Fibroblast of villous mesenchyme (primary cell): ENCODE measurements around the gene CELA2B. TPM values are rescaled to one million over a fixed set of nuclear protein-coding genes. Genes with fewer than 3 reads are reported as not detected.

Experiments used
- DNase-seq: peaks from one replicate; pipeline ENCODE4 v3.0.0-alpha.2; 2010; ENCODE audit warnings: low read depth
- H3K4me3 ChIP-seq: 2 replicates; pipeline ENCODE4 v1.5.1; 2011; ENCODE audit warnings: low read depth, mild to moderate bottlenecking, low read length
- total RNA-seq: library from RNA; depleted of rRNA; stranded (reverse); fragments of >200 nt; gene quantifications from 2 replicates; pipeline ENCODE4 v1.2.3, GENCODE V29; 2012
- TF ChIP-seq, protein P1 (sequence below): IDR thresholded peaks from 2 replicates; pipeline ENCODE4 v1.5.1; 2012; ENCODE audit warnings: low read depth, mild to moderate bottlenecking, low read length; ENCODE audit not compliant: insufficient read depth

Gene CELA2B
- total RNA-seq, 1 donor, result not detected

- DNase-seq, result no peak
- H3K4me3 ChIP-seq, result no peak overlapping the region
- TF ChIP-seq, protein P1, sequence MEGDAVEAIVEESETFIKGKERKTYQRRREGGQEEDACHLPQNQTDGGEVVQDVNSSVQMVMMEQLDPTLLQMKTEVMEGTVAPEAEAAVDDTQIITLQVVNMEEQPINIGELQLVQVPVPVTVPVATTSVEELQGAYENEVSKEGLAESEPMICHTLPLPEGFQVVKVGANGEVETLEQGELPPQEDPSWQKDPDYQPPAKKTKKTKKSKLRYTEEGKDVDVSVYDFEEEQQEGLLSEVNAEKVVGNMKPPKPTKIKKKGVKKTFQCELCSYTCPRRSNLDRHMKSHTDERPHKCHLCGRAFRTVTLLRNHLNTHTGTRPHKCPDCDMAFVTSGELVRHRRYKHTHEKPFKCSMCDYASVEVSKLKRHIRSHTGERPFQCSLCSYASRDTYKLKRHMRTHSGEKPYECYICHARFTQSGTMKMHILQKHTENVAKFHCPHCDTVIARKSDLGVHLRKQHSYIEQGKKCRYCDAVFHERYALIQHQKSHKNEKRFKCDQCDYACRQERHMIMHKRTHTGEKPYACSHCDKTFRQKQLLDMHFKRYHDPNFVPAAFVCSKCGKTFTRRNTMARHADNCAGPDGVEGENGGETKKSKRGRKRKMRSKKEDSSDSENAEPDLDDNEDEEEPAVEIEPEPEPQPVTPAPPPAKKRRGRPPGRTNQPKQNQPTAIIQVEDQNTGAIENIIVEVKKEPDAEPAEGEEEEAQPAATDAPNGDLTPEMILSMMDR, result no peak
Observed at GRCh38 chr1:15531682-15532081, 55.8 kb downstream of the CELA2B start.

- H3K4me3 ChIP-seq, result no peak overlapping the region
- TF ChIP-seq, protein P1, result no peak
- no peak for DNase-seq
Observed at GRCh38 chr1:15538771-15539170, 62.9 kb downstream of the CELA2B start.

DNA sequence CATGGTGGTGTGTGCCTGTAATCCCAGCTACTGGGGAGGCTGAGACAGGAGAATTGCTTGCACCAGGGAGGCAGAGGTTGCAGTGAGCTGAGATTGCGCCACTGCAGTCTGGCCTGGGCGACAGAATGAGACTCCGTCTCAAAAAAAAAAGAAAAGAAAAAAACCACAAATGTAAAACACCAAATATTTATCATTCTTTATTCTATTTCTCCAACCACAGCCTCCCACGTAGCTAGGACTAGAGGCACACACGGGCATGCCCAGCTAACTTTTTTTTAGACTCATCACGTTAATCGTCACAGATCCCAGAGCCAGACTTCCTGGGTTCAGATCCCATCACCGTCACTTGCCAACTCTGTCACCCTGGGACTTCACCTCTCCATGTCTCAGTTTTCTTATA, 64.3 kb downstream of the CELA2B start:
- TF ChIP-seq, protein P1, result no peak
- peak; percentile 75 for DNase-seq
- H3K4me3 ChIP-seq, result no peak overlapping the region

Other genes with a start within 250 kb of the CELA2B start
- gene FHAD1, start 228.9 kb upstream of the CELA2B start, total RNA-seq, result under 0.01 TPM in 2 replicates
- 36.3 and 42.2 TPM in 2 replicates for gene EFHD2, start 66.2 kb upstream of the CELA2B start, total RNA-seq
- gene CTRC, start 37.7 kb upstream of the CELA2B start, total RNA-seq, result not detected in 2 replicates
- gene CELA2A, start 19.4 kb upstream of the CELA2B start, total RNA-seq, result not detected in 2 replicates
- 5.8 and 7.3 TPM in 2 replicates for gene CASP9, start 48.1 kb downstream of the CELA2B start, total RNA-seq
- 14.2 and 27.2 TPM in 2 replicates for gene DNAJC16, start 50.7 kb downstream of the CELA2B start, total RNA-seq
- 2.3 and 2.6 TPM in 2 replicates for gene AGMAT, start 108.9 kb downstream of the CELA2B start, total RNA-seq
- gene DDI2, start 141.4 kb downstream of the CELA2B start, total RNA-seq, result 15.5 and 21.3 TPM in 2 replicates
- 54.0 and 61.8 TPM in 2 replicates for gene PLEKHM2, start 208.2 kb downstream of the CELA2B start, total RNA-seq